ENCODE data around the gene MSI2.

Gene MSI2

DNA sequence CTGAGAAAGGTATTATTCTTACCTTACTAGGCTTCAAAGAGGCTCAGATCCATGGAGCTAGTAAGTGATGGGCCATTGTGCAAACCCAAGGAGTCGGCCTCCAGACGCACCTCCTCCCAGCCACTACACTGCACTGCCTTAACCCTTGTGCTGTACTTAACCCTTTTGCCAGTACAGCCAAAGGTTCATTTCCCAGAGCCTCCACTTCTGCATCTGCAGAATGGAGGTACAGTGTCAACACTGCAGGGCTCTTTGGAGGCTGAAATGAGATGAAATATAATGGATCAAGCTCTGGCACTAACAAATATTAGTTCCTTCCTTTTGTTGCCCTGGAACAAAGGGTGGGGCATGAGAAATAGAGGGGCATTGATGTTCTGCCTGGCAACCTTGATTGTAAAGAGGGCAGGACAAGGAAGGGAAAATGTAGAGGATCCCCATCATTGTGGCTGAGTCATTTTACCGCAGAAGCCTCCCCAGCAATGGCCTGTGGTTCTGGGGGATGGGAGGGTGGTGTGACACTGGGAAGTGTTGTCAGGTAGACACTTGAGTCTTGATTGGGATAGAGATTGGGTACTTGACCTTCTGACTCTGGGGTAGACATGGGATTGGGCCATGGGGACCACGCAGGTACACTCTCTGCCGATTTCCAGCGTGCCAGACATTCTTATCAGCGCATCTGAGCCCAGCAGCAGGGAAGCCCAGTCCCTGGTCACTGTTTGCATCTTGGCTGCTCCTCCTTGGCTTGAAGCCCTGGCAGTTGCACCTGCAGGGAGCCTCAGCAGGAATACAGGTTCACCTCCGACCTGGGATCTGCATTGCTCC, 84.0 kb downstream of the MSI2 start:
- DNase-seq = no peak

DNA sequence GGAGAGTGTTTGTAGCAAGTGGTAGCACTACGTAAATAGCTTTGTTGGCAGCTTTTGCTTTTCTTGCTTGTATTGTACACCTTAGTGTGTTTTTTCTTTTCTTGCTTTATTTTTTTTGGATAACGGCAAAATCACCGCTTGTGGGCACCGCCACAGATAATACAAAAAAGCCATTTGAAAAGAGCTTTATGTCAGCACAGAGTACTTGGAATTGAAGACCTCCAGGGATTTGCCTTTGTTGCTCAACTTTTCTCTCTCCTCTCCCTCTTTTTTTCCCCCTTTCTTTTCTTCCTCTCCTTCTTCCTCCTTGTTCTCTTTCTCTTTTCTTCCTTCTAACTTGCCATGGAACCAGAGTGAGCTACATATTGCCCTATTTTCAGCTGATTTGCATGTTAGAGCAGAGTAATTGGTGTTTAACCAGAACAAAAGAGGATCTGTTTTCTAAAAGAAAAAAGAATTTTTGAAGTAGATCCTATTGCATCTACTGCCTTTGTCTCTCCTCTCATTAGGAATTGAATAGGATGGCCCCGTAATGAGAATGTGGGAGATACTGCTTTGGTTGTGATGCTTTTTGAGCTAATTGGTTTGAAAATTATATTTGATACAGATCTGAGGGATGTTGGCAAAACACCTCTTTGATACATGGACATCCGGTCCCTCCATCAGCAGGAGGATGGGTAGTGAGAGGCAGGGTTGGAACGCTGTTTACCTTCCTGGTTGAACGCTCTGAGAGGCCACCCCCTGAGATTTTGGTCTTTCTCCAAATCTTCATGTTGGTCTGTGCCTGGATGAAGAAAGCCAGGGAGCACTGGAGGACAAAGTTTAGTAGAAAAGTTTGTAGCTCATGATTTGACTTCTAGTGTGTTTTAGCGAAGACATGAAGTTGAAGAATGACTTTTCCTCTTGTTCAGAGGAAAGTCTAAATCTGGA, 85.6 kb downstream of the MSI2 start:
- DNase-seq = peak in 1 of 56 donors; percentile 16

DNA sequence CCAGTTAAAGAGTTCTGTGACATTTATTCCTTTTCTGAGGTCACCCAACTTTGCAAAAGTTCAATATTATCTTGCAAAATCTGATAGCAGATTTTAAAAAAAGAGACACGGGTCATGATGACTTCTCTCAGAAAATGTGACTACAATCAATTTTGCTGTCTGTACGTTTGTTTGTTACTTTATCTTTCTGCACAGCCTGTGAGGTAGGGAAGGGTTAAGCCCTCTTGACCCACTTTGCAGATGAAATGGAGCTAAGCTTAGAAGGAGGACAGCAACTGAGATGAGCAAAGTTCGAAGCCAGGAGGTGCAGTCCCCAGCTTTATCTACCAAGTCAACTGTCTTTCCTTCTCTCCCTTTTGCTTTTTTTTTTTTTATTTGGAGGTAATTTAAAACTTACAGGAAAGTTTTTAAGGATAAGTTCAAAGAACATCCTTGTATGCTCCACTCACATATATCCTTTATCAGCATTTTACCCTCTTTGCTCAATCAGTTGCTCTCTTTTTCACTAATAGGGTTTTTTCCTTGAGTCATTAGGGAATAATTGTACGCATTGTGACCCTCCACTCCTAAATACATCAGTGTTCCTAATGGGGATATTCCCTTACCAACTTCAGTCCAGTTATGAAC, 86.8 kb downstream of the MSI2 start:
- no peak for DNase-seq

DNA sequence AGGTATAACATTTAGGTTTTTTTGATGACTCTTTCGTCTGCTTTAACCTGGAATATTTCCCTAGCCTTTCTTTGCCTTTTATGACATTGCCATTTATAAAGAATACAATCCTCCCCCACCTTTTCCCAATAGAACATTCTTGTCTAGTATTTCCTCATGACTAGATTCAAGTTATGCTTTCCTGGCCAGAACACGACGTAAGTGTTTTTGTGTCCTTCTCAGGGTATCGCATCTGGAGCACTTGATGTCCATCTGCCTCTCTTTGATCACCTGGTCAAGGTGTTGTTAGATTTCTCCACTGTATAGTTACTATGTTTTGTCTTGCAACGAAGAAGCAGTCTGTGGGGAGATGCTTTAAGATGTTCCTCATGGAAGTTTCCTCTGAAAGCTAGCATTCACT, 87.4 kb downstream of the MSI2 start:
- DNase-seq = no peak

DNA sequence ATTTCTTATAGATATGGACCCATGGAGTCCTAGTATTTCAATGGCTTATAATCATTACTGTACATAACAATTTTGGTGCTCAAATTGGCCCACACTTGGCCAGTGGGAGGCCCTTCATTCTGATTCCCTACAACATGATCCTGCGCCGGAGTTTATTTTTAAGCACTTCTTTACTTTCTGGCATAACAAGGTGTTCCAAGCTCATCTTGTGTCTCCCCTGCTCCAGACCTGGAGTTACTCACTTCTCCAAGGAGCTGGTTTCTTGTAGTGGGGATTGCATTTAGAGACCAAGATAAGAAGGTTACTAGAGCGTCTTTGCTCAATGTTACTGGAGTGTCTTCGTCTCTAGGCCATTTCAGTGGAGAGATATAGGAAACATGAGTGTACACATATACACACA, 87.9 kb downstream of the MSI2 start:
- DNase-seq = no peak

DNA sequence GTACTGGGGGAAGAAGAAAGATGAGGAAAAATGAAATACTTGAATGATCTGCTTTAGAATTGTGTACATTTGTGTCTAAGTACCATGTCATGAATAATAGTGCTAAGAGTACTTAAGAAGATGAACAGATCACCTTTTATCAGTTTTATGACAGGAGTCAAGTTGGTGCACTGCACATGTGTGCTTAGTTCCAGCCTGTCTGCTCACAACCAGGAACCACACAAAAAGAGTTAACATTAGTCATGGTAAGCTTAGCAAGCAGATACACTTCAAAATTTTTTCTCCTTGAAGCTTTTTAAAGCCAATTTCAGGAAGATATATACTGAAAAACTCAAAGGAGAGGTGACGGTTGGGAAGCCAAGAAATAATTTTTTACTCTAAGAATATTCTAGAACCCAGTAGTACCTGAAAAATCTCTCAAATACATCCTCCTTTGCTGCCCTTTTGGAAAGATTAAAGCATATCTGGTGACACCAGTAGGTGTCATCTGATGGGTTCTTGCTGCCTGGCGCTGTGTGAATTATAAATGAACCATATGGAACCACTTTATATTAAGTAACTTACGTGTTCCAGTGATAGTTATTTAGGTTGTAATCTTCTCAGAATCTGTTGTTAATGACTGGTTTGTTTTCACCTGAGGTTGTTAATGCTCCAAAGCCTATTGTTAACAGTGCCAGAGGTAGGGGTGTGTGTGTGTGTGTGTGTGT, 93.4 kb downstream of the MSI2 start:
- DNase-seq = no peak

DNA sequence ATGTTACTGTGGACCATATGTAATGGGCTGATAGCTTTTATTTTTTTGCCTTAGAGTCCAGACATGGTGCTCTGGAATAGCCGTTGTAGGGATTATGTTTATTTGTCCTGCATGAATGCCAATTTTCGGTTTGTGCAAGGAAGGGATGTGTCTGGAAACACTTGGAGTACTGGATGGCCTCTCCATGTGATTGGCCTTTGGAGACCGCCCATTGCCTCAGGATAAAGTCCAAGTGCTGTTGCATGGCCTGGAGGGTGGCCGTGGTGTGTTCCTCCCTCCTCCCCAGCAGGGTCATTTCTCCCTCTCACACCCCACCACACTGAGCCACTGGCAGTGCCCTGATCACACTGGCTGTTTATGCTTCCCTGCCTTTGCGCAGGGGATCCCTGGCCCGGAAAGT, 93.9 kb downstream of the MSI2 start:
- peak in 16 of 56 donors; percentile 11 to 47 (median 26) for DNase-seq

DNA sequence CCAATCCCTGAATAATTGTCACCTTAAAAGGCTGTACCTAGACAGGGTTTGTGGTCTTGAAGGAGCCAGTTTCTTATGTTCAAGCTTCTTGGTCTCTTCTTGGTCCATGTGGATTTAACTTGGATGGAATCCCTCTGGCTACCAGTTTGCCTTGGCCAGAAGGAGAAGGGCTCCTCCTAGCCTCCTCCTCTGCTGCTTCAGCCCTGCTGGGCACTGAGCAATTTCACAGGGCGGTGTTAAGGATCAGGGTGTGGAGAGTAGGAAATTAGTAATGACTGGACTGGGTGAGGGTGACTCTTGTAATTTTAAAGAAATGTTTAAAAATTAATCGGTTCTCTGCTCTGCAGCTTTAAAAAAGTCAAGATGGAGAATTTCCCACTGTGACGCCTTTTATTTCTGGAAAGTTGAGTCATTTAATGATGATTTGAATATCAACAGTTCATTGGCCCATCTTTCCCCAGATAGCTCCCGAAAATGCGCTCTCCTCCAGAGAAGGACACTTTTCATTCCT, 96.4 kb downstream of the MSI2 start:
- no peak for DNase-seq

DNA sequence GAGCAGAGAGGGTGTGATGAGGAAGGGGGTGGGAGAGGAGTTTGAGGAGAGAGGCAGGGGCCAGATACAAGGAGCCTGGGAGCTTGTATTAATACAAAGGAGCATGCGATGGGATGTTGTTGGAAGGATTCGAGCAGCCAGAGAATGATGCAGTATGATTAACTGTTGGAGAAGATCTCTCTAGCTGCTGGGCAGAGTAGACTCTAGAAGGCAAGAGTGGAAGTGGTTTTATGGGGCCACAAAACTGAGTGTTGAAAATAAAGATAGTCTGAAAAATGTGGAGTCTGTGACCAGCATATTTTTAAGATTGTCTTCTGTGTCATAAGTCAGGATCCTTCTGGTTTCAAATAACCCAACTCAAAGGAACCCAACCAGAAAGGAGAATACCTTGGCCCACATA, 98.3 kb downstream of the MSI2 start:
- DNase-seq = no peak

DNA sequence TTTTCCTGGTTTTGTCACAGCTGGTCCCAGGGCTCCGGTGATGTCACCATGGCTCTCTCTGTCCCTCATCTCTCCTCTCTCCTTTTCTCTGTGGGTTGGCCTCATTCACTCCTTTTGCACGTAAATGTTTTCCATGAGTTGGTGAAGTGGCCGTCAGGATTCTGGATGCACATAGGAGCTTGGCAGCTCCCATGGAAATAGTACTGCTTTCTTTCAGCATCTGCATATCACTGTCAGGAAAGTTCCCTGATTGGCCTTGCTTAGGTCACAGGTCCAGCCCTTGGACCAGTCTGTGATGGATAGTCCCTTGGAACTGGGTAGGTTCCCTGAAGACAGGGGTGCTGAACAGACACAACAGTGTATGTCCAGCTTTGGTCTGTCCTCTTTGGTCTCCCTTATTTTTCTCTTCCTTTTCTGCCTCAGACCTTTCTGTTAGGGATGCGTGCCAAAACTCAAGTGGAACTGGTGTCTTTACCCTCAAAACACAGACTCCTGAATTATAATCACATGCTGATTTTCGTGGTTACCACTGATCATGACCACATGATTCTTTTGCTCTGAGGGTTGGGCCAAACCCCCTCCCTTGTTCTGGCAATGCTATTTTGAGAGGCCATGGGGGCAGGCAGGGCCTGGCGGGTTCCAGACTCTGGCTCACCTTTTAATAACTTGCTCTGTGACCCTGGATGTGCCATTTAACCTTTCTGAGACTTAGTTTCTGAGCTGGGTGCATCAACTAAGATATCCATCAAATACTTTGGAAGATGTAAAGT, 99.0 kb downstream of the MSI2 start:
- DNase-seq = no peak

DNA sequence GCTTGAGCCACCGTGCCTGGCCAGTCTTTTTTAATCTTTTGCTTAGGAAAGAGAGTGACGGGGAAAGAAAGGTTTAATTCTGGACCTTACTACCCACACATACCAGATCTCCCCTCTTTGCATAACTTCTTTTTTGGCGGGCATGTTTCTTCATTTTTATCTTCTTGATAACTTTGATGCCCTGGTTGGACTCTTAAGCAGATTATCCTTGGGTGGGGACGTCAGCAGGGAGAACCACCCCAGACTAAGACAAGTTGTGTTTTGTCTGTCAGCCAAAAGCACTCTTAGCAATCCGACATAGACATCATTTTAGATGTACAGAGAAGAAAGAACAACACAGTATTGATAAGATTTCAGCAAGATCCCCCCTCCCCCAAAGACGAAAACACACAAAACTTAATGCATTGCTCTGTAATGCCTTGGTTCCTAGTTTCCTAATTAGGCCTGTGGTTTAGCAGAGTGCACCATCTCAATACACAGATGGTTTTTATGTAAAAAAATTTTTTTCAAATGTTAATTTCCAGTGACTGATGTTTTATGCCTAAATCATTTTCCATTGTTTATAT, 99.9 kb downstream of the MSI2 start:
- DNase-seq = no peak

DNA sequence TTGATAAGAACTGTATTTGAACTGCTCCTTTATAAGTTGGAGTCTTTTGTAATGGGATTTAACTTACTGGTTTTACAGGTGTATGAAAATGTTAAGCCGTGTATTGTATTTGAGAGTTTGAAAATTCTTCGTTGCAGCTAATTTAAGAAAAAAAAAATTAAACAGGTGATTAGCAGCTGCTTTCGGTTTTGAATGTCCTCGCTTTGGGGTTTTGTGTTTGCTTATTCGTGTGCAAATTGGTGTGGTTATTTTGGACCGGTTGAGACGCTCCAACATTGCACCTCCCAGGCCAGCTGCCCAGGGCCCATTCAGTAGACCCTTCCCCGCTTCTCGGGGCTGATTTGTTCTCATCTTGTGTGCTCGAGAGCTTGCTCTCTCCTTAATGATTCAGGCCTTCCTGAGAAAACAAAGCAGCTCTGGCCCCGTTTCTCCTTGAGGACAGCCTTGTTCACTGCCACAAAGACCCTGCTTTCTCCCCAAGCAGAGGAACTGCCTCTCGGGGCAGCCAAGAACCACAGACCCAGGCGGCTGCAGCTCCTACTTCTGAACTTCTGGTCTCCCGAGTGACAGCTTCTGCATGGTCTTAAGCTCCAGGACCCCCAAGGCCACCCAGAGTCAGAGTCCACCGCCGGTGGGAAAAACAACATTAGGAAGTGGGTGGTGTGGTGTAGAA, 100.5 kb downstream of the MSI2 start:
- DNase-seq = peak in 39 of 56 donors; percentile 18 to 84 (median 53)

DNA sequence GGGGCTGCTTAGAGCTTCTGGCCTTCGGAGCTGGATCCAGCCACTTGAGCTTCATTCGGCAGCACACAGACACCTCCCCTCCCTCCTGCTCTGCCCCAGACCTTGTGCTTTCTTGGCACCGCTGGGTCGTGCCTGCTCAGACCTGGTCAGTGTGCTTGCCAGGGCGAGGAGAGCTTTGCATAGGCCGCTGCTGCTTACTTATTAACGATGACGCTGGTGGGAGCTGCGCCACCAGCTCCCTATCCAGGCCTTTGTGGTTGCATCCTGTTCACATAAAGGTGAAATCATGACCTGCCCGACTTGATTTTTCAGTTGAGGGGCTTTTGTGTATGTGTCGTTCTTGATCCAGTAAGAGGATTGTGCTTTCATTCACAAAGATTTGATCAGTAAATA, 101.1 kb downstream of the MSI2 start:
- peak in 32 of 56 donors; percentile 26 to 79 (median 56) for DNase-seq

DNA sequence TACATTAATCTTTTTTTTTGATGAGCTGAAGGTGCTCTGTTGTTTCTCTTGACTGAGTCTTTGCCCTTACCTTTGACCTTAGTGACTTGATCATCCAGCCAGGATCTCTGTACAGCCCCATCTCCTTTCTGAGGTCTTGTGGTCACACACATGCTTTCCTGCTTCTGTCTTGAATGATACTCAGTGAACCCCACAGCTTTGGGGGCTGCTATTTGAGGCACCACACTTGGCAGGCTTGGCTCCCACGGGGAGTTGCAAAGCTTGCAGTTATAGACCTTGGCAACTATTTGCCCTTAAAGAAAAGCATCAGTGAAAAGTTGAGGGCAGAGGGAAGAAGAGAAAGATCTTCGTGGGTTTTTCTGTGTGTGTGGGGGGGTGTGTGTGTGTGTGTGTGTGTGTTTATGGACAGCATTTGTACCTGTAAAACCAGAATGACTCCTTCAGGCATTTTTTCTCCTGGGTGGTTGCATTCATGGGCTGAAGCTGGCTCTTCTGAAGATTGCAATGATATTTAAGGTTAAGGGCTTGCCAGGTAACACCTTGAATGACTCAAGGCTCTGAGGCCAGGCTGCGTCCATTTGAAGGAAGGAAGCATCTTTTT, 101.6 kb downstream of the MSI2 start:
- DNase-seq = no peak

DNA sequence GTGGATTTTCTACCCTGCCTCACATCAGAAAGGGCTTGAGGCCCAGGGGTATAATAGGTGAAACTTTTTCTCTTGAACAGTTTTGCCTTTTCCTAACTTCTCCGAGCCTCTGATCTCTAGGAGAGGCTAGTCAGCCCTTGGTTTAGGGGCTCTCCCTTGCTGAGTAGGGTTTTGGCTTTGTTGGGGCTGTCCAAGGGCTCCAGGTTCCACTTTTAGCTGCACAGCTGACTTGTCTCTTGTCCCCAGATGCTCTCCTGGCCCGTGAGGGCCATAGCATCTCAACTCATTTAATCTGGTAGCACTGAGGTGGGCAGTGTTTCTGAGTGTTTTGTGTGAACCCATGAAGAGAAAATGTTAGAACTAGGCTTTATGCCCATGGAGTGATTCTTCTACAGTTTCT, 103.9 kb downstream of the MSI2 start:
- DNase-seq = no peak

DNA sequence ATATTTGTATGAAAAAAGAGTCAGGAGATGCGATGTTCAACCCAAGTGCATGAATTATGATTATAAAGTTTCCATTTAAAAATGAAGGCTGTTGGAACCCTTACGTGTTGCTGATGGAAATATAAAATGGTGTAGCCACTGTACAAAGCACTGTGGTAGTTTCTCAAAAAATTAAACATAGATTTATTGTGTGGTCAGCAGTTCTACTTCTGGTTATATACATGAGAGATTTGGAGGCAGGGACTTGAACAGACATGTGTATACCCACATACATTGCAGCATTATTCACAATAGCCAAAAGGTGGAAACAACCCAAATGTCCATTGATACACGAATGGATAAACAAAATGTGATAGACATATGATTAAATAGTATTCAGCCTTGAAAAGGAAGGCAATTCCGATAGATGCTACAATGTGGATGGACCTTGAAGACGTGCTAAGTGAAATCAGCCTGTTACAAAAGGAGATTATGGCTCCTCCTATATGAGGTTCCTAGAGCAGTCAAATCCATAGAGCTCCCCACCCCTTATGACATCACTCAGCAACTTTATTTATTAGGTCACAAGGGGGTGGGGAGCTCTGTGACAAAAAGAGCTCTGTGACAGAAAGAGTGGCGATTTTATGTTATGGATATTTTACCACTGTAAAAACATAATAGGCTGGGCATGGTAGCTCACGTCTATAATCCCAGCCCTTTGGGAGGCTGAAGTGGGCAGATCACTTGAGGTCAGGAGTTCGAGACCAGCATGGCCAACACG, 106.7 kb downstream of the MSI2 start:
- no peak for DNase-seq

DNA sequence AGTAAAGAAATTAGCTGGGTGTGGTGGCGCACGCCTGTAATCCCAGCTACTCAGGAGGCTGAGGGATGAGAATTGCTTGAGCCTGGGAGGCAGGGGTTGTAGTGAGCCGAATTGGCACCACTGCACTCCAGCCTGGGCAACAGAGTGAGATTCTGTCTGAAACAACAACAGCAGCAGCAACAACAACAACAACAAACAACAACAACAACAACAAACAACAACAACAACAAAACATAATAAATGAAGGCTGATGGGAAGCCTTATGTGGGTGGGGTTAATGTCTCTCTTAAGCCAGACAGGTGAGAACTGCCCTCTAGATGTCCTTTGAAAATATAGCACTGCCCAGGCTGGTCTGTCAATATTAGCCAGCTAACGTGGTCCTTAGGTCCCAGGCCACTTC, 107.3 kb downstream of the MSI2 start:
- no peak for DNase-seq

DNA sequence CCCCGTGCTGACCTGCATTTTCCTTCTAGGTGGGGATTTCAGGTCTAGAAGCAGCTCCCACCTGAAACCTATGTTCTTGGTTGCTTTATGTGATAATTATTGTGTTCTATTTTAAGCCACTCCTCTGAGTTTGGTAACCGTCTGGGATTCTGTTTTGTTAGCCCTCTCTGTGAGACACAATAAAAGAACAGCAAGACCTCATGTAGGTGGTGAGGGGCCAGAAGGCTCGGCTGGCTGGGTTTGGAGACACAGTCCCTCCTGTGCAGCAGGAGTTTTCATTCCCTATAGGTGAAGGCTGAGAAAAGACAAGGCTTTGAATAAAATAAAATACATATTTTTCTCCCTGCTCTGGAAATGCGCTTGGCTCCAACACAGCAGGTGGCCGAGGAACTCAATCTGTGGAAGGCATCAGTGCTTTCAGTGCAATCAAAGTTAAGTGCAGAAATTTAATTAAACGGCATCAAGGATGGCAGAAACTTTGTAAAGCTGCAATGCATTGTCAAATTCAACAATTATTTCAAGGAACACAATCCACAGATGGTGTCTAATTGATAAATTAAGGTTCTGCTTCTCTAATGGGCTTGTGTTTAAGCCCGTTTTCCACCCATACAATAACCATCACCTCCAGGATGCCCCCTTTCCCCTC, 107.8 kb downstream of the MSI2 start:
- no peak for DNase-seq

Data from nucleus accumbens (tissue), 56 donors.